Mucosa of descending colon (tissue), 3 donors: ENCODE measurements around the gene ATP5F1D. TPM values are rescaled to one million over a fixed set of nuclear protein-coding genes. Genes with fewer than 3 reads are reported as not detected.

Experiments
- ATAC-seq: fragments of 200-7000 bp; cut with Tn5 transposase; one replicate; pipeline ENCODE4 v1.9.1; 2020; ENCODE audit warnings: mild to moderate bottlenecking, moderate library complexity
- DNase-seq, 3 donors: peaks; one replicate each; pipeline ENCODE4 v3.0.0-alpha.2; 2020
- H3K36me3 ChIP-seq: fragments of 200-600 bp; one replicate; pipeline ENCODE4 v1.8.0; 2021; ENCODE audit warnings: low read depth, mild to moderate bottlenecking
- H3K4me1 ChIP-seq: fragments of 200-600 bp; one replicate; pipeline ENCODE4 v1.8.0; 2021; ENCODE audit warnings: low read depth, mild to moderate bottlenecking
- H3K4me3 ChIP-seq: fragments of 200-600 bp; one replicate; pipeline ENCODE4 v1.8.0; 2021; ENCODE audit warnings: mild to moderate bottlenecking
- H3K9me3 ChIP-seq: fragments of 200-600 bp; one replicate; pipeline ENCODE4 v1.8.0; 2021; ENCODE audit warnings: mild to moderate bottlenecking
- intact Hi-C, 2 donors: fragments of 100-400 bp; cut with DNase I in 1 of 2; cut with micrococcal nuclease in 1 of 2; formaldehyde crosslinking; loops; one replicate each; pipeline versions ENCODE4 v1.11.0 to v1.11.1; 2022; cut with DNase I, micrococcal nuclease
- total RNA-seq, 3 donors: library from RNA; stranded (reverse); fragmentation: NEBNext Ultra II Directional in 2 of 3; extraction: Animal tissue kit (Norgen Biotek cat#: 25700) in 2 of 3; gene quantifications; one replicate each; pipeline versions ENCODE4 v1.2.1 to v1.2.4, GENCODE V29; 2021 to 2023
- TF ChIP-seq, protein P1 (sequence below): fragments of 200-600 bp; IDR thresholded peaks from one replicate; pipeline ENCODE4 v1.8.0; 2022; ENCODE audit warnings: antibody characterized with exemption, mild to moderate bottlenecking
- donor health status: DM: no; HTN: no; CAD: no; lungs with moderate emphysema.
- donor health status: DM: no; HTN: no; CAD: no.
- donor health status: DM: no; HTN: yes; CAD: no.

The ATP5F1D gene
- total RNA-seq, 3 donors from 2014 or later, result 302 to 391 (median 378) TPM

DNA sequence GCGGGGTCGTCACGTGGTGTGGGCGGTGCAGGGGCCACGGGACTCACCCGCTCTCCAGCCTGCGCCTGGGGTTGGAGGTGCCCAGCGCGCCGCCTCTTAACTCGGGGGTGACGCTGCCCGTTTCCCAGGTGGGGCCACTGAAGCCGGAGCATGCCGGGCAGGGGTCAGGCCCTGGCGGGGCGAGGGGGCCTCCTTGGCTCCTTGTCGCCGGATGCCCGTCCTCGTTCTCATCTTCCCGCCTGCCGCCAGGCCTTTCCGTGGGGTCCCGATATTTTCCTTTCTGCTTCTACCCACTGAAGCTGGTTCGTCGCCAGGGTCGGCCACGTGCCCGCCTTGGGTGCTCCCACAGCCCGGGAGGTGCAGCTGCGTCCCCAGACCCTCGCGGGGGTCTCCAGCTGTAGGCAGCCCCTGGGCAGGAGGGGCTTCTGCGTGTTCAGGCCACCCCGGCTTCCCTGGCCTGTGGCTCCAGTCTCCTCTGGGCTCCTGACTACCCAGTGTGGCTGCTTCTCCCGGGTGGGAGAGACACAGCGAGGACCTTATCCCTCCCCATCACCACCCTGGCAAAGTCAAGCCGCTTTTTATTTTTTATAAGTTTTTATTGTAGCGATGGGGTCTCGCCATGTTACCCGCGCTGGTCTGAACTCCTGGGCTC lies 34.6 kb downstream of the ATP5F1D start:
- H3K4me3 ChIP-seq, result peak overlapping the region; percentile 32
- H3K4me1 ChIP-seq, result peaks cover 54% of the 10 kb centered on the region
- no peaks in the 10 kb centered on the region for H3K9me3 ChIP-seq
- DNase-seq (no peak), ATAC-seq (no peak)
- H3K36me3 ChIP-seq, result peaks cover 19% of the 10 kb centered on the region
- intact Hi-C loops, result no loop called here
- TF ChIP-seq, protein P1, sequence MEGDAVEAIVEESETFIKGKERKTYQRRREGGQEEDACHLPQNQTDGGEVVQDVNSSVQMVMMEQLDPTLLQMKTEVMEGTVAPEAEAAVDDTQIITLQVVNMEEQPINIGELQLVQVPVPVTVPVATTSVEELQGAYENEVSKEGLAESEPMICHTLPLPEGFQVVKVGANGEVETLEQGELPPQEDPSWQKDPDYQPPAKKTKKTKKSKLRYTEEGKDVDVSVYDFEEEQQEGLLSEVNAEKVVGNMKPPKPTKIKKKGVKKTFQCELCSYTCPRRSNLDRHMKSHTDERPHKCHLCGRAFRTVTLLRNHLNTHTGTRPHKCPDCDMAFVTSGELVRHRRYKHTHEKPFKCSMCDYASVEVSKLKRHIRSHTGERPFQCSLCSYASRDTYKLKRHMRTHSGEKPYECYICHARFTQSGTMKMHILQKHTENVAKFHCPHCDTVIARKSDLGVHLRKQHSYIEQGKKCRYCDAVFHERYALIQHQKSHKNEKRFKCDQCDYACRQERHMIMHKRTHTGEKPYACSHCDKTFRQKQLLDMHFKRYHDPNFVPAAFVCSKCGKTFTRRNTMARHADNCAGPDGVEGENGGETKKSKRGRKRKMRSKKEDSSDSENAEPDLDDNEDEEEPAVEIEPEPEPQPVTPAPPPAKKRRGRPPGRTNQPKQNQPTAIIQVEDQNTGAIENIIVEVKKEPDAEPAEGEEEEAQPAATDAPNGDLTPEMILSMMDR, result no peak

DNA sequence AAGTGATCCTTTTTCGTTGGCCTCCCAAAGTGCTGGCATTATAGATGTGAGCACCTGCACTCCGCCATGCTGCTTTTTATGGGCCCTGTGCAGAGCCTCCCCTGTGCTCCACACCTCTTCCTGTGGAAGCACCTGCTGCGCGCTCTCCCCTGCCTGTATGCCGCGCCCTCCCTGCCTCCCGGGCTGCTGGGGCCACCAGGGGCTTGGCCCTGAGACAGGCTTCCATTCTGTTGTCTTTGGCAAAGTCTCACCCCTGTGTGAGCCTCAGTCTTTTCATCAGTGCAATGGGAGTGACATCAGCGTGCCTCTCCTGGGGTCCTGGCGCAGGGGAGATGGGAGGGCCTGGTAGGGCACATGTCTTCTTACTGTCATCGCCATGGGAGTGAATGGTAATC lies 35.1 kb downstream of the ATP5F1D start:
- ATAC-seq (peak; percentile 48), DNase-seq (peak; percentile 65 to 85 (median 75))
- TF ChIP-seq, protein P1, result no peak
- no peak overlapping the region for H3K4me3 ChIP-seq
- no peaks in the 10 kb centered on the region for H3K9me3 ChIP-seq
- intact Hi-C loops, result no loop called here
- peaks cover 19% of the 10 kb centered on the region for H3K36me3 ChIP-seq
- H3K4me1 ChIP-seq, result peaks cover 49% of the 10 kb centered on the region

DNA sequence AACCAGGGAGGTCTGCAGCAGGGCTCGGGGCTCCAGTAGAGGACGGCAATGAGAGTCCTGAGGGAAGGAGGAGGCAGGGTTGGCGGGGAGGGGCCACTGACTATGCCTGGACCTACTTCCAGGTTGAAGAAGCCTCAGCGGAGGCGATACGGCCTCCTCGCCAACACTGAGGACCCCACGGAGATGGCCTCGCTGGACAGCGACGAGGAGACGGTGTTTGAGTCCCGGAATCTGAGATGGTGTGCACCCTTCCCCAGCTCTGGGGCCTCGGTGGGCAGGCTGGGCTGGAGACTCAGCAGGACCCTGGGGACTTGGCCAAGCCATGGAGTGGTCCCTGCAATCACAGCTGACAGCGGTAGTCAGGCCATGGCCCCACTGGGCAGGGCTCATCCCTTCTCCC lies 35.5 kb downstream of the ATP5F1D start:
- Histone ChIP-seq H3K4me3 (no peak overlapping the region), H3K36me3 (peaks cover 19% of the 10 kb centered on the region), H3K4me1 (peaks cover 45% of the 10 kb centered on the region), H3K9me3 (no peaks in the 10 kb centered on the region)
- ATAC-seq (no peak), DNase-seq (peak in 1 of 3 donors; percentile 48)
- TF ChIP-seq, protein P1, result no peak
- intact Hi-C loops, result no loop called here

DNA sequence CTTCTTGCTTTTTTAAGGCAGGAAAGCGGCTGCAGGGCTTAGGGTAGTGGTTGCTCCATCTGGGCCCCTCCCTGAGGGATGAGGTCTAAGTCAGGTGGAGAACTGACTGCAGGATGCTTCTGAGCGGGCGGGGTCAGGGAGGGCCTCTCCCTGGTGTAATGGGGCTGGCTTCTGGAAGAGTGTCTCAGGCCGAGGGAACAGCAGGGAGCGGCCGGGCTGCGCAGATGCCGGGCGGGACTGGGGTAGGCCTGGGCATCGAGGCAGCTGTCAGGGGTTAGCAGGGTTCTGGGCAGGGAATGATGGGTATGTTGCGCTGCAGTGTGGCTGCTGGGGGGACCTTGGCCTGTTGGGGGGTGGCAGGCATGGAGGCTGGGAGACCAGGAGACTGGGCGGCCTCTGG lies 36.5 kb downstream of the ATP5F1D start:
- intact Hi-C loops, result no loop called here

DNA sequence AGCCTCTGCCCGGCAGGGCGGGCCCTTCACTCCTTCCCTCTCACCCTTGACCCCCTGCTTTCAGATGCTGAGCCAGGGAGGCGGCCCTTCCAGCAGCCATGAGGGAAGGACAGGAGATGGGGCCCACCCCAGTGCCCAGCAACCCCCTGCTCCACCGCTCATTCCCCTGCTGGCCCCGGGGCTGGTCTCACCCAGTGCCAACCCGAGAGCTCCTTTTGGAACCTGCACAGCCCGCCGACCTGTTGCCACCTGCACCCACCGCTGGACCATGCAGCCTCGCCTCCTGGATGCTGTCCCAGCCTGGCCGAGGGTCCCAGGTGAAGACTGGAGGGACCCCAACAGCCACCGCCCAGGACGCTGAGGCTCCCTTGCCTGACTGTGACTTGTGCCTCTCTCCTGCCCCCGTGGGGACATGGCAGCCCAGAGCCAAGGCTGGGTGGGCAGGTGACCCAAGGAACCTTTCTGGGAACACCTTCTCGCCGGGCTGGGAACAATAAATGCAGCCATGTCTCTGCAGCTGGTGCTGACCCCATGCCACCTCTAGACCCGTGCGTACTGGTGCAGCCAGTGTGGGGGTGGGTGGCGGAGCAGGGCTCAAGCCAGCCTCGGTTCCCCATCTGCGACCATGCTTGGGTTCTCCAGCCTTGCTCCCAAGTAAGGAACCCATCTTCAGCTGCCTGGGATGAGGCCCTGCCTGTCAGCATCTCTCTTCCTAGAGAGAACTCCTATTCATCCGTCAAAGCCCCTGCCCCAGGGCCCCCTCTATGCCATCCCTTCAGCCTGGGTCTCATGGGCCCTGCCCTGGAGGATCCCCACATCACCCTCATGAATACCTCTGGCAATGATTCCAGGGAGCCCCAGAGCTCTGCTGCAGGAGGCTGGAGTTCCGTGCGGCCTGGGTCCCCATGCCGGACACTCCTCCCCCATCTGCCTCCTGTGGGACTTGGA lies 37.4 kb downstream of the ATP5F1D start:
- H3K36me3 ChIP-seq, result peaks cover 5% of the 10 kb centered on the region
- peak in 1 of 3 donors; percentile 45 for DNase-seq
- intact Hi-C loops, result no loop called here

More for the DNA sequence above, 36.5 kb downstream of the ATP5F1D start:
- DNase-seq (peak in 1 of 3 donors; percentile 50), ATAC-seq (no peak)
- Histone ChIP-seq H3K36me3 (peaks cover 12% of the 10 kb centered on the region), H3K4me3 (no peak overlapping the region), H3K4me1 (peaks cover 39% of the 10 kb centered on the region), H3K9me3 (no peaks in the 10 kb centered on the region)
- TF ChIP-seq, protein P1, result no peak

More for the DNA sequence above, 37.4 kb downstream of the ATP5F1D start:
- Histone ChIP-seq H3K9me3 (no peaks in the 10 kb centered on the region), H3K4me1 (peaks cover 40% of the 10 kb centered on the region), H3K4me3 (no peak overlapping the region)
- TF ChIP-seq, protein P1, result no peak
- no peak for ATAC-seq
